ENCODE results near the gene DYSF.

DYSF gene

DNA sequence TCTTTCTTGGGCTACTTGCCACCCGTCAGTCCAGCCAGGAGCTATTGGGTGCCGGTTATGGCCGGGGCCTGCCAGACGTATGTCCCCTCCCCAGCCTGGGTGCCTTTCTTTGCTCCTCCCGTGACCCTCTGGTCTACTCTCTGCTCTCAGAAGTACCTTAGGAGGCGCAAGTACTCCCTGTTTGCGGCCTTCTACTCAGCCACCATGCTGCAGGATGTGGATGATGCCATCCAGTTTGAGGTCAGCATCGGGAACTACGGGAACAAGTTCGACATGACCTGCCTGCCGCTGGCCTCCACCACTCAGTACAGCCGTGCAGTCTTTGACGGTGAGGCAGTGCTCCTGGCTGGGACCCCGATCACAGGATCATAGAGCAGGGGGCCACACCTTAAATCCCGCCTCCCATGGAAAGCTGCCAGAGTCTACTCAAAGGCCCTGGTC lies 99.5 kb downstream of the DYSF start:
- DNase-seq (ENCODE audit: low spot score) (no peak), ATAC-seq (ENCODE audit: low read depth) (no peak)
- H3K4me1 ChIP-seq (ENCODE audit: insufficient read depth, poor library complexity, severe bottlenecking) = no peaks in the 10 kb centered on the region
- H3K36me3 ChIP-seq (ENCODE audit: low read depth) = no peaks in the 10 kb centered on the region
- H3K9me3 ChIP-seq (ENCODE audit: severe bottlenecking) = no peaks in the 10 kb centered on the region
- no peak overlapping the region for H3K27ac ChIP-seq (ENCODE audit: poor library complexity, severe bottlenecking)
- H3K27me3 ChIP-seq (ENCODE audit: insufficient read depth, poor library complexity, severe bottlenecking) = no peaks in the 10 kb centered on the region
- TF ChIP-seq, protein P1, sequence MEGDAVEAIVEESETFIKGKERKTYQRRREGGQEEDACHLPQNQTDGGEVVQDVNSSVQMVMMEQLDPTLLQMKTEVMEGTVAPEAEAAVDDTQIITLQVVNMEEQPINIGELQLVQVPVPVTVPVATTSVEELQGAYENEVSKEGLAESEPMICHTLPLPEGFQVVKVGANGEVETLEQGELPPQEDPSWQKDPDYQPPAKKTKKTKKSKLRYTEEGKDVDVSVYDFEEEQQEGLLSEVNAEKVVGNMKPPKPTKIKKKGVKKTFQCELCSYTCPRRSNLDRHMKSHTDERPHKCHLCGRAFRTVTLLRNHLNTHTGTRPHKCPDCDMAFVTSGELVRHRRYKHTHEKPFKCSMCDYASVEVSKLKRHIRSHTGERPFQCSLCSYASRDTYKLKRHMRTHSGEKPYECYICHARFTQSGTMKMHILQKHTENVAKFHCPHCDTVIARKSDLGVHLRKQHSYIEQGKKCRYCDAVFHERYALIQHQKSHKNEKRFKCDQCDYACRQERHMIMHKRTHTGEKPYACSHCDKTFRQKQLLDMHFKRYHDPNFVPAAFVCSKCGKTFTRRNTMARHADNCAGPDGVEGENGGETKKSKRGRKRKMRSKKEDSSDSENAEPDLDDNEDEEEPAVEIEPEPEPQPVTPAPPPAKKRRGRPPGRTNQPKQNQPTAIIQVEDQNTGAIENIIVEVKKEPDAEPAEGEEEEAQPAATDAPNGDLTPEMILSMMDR (IDR thresholded peaks at IDR 0.05; ENCODE audit: poor library complexity, severe bottlenecking) = no peak
- no peak overlapping the region for H3K4me3 ChIP-seq (ENCODE audit: severe bottlenecking)

DNA sequence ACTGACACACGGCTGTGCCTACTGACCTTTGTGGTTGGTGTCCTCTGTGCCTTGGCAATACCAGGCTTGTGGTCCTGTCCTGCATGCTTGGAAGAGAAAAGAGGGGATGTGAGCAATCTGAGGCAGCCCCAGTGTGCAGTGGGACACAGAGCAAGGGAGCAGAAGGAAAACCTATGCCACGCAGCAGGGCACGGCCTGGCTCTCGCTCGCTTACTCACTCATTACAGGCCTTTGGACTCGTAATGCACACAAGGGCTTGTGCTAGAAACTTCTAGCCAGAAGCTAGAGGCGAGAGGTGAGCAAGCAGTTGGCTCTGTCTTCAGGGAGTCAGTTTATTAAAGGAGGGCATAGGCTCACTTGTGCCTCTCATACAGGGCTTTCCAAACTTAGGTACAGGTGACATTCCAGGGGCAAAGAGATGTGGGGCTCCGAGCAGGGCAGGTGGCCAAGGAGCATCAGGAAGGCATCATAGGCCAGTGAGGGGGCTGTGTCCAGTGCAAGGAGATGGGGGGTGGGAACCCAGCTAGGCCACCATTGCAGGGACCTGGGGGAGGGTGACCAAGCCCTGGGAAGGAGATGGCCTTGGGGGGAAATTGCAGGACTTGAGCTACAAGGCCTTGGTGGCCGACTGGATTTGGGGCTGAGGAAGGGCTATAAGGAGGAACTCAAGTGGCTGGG lies 100.8 kb downstream of the DYSF start:
- ATAC-seq (ENCODE audit: low read depth) (no peak), DNase-seq (ENCODE audit: low spot score) (no peak)
- Histone ChIP-seq H3K4me3 (ENCODE audit: severe bottlenecking) (no peak overlapping the region), H3K27ac (ENCODE audit: poor library complexity, severe bottlenecking) (no peak overlapping the region), H3K36me3 (ENCODE audit: low read depth) (no peaks in the 10 kb centered on the region), H3K27me3 (ENCODE audit: insufficient read depth, poor library complexity, severe bottlenecking) (no peaks in the 10 kb centered on the region), H3K4me1 (ENCODE audit: insufficient read depth, poor library complexity, severe bottlenecking) (no peaks in the 10 kb centered on the region), H3K9me3 (ENCODE audit: severe bottlenecking) (no peaks in the 10 kb centered on the region)
- TF ChIP-seq, protein P1 (IDR thresholded peaks at IDR 0.05; ENCODE audit: poor library complexity, severe bottlenecking) = no peak

DNA sequence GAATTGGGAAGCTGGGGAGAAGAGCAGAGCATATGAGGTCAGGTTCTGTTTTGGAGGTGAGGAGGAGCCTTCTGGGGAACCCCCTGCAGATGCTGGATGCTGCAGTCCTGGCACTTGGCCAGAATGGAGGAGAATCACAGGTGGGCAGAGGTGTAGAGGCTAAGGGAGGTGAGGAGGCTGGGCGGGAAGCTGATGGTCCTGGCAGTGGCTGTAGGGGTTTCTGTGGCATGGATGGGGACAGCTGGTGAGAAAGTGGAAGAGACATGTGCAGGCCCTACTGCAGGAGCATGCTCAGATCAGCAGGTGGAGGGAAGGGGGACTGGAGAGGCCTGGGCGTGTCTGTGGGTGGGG lies 101.3 kb downstream of the DYSF start:
- Histone ChIP-seq H3K27ac (ENCODE audit: poor library complexity, severe bottlenecking) (no peak overlapping the region), H3K36me3 (ENCODE audit: low read depth) (no peaks in the 10 kb centered on the region), H3K4me1 (ENCODE audit: insufficient read depth, poor library complexity, severe bottlenecking) (no peaks in the 10 kb centered on the region), H3K27me3 (ENCODE audit: insufficient read depth, poor library complexity, severe bottlenecking) (no peaks in the 10 kb centered on the region), H3K9me3 (ENCODE audit: severe bottlenecking) (no peaks in the 10 kb centered on the region), H3K4me3 (ENCODE audit: severe bottlenecking) (no peak overlapping the region)
- ATAC-seq (ENCODE audit: low read depth) (no peak), DNase-seq (ENCODE audit: low spot score) (no peak)
- TF ChIP-seq, protein P1 (IDR thresholded peaks at IDR 0.05; ENCODE audit: poor library complexity, severe bottlenecking) = no peak

DNA sequence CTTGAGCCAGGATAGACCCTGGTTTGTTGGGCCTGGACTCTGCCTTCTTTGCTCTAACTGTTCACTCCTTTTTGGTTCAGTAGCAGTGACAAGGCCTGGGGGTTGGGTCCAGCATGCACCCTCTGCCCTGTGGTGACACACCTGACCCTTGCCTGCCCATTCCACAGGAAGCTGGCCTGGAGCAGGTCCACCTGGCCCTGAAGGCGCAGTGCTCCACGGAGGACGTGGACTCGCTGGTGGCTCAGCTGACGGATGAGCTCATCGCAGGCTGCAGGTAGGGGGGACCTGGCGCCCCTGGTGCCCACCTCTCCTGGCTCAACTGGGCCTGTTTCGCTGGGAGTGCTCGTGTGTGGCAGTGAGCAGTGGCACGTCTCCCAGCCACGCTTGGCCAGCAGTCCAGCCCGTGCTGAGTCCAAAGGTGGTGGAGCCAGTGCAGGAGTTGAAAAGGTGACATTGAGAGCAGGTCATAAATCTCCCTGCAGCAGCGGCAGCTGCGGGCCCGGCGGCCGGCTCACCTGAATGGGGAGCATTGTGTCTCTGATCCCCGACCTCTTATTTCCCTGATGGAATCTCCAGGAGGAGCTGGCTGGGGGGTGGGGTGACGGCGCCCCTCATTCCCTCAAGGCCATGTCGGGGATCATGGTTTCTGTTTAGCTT lies 102.6 kb downstream of the DYSF start:
- TF ChIP-seq, protein P1 (IDR thresholded peaks at IDR 0.05; ENCODE audit: poor library complexity, severe bottlenecking) = no peak
- no peak overlapping the region for H3K27ac ChIP-seq (ENCODE audit: poor library complexity, severe bottlenecking)
- H3K4me1 ChIP-seq (ENCODE audit: insufficient read depth, poor library complexity, severe bottlenecking) = no peaks in the 10 kb centered on the region
- DNase-seq (ENCODE audit: low spot score) = no peak
- ATAC-seq (ENCODE audit: low read depth) = no peak
- no peaks in the 10 kb centered on the region for H3K9me3 ChIP-seq (ENCODE audit: severe bottlenecking)
- no peak overlapping the region for H3K4me3 ChIP-seq (ENCODE audit: severe bottlenecking)
- no peaks in the 10 kb centered on the region for H3K27me3 ChIP-seq (ENCODE audit: insufficient read depth, poor library complexity, severe bottlenecking)
- H3K36me3 ChIP-seq (ENCODE audit: low read depth) = no peaks in the 10 kb centered on the region

DNA sequence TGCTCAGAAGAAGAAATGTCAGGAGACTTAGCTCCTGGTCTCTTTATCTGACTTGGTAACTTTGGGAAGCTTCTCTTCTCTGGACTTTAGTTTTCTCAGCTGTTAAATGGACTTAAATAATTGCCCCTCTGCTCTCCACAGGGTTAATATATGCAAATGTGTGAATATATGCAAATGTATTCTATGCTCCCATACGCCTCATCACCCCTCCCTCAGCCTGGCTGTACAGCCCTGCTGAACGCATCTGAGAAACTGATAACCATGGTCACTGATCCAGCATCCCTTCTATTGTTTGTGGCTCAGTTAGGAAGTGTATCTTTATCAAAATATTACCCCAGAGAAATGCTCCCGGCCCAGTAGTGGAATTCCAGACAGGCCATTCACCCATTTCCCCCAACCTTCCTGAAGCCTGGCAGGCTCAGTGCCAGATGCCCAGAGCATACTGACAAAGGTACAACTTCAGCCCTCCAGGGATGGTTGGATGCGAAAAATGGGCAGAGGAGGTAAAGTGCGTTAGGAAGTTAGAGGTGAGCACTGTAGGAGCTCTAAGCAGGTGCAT lies 103.4 kb downstream of the DYSF start:
- H3K36me3 ChIP-seq (ENCODE audit: low read depth) = no peaks in the 10 kb centered on the region
- no peaks in the 10 kb centered on the region for H3K4me1 ChIP-seq (ENCODE audit: insufficient read depth, poor library complexity, severe bottlenecking)
- ATAC-seq (ENCODE audit: low read depth) (no peak), DNase-seq (ENCODE audit: low spot score) (no peak)
- H3K27ac ChIP-seq (ENCODE audit: poor library complexity, severe bottlenecking) = no peak overlapping the region
- H3K9me3 ChIP-seq (ENCODE audit: severe bottlenecking) = no peaks in the 10 kb centered on the region
- TF ChIP-seq, protein P1 (IDR thresholded peaks at IDR 0.05; ENCODE audit: poor library complexity, severe bottlenecking) = no peak
- H3K4me3 ChIP-seq (ENCODE audit: severe bottlenecking) = no peak overlapping the region
- no peaks in the 10 kb centered on the region for H3K27me3 ChIP-seq (ENCODE audit: insufficient read depth, poor library complexity, severe bottlenecking)

Measured in RWPE2 (cell line).